Middle frontal gyrus (tissue), 1 donor: ENCODE results near the gene MAB21L4.

Experiments used
- DNase-seq: peaks from one replicate; pipeline ENCODE4 v3.0.0-alpha.2; 2015; ENCODE audit warnings: low spot score; ENCODE audit errors: extremely low spot score

The MAB21L4 gene

GRCh38 chr2:240837621-240838020 lies 58.3 kb downstream of the MAB21L4 start:
- DNase-seq: no peak

GRCh38 chr2:240836781-240837467 lies 59.0 kb downstream of the MAB21L4 start:
- DNase-seq: no peak
